GM21390 (cell line): ENCODE data around the gene LRRC39.

Source experiments
- ATAC-seq: cut with Tn5 transposase; IDR thresholded peaks from one replicate; pipeline ENCODE4 v1.9.1; 2021; ENCODE audit not compliant: unreplicated experiment

Gene LRRC39

DNA sequence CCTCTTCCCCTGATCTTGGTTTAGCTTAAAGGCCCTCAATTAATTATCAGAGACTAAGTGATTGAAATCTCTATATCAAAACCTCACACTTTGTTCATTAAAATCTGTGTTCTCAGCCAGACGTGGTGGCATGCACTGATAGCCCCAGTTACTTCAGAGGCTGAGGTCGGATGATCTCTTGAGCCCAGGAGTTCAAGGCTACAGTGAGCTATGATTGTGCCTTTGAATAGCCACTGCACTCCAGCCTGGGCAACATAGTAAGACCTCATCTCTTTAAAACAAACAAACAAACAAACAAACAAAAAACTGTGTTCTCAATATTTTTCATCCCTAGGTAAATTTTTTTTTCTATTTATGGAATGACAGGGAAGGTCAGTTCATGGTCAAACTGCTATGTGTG, 26.4 kb downstream of the LRRC39 start:
- ATAC-seq: no peak

- no peak for ATAC-seq
Observed at GRCh38 chr1:100147875-100148274, 30.2 kb downstream of the LRRC39 start.

DNA sequence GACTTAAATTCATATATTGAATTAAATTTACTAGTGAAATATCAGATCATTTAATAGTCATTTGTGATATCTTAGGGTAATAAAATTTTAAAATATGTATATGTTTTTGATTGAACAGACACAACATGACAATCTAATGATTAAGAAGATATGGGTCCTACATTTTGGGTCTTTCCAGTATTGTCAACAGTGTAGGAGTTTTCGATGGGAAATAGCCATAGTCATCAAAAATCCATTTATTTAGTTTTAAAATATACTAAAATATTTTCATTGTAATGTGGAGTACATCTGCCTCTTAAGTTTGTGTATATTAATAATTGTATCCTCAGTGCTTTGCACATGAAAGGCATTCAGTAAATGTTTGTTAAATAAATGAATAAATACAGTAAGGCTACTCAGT, 31.1 kb downstream of the LRRC39 start:
- no peak for ATAC-seq

DNA sequence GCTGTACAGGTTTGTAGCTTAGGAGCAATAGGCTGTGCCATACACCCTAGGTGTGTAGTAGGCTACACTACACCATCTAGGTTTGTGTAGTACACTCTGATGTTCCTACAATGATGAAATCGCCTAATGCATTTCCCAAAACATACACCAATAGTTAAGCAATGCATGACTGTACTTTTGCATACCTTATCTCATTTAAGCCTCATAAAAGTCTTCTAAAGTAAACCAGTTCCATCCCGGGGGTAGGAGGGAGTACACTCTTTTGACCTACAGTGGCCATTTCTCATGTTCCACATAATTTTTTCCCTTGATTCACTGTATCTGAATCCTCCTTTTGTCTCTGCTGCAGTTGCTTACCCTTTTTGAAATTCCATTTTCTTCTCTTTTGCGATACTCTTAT, 32.9 kb downstream of the LRRC39 start:
- no peak for ATAC-seq

DNA sequence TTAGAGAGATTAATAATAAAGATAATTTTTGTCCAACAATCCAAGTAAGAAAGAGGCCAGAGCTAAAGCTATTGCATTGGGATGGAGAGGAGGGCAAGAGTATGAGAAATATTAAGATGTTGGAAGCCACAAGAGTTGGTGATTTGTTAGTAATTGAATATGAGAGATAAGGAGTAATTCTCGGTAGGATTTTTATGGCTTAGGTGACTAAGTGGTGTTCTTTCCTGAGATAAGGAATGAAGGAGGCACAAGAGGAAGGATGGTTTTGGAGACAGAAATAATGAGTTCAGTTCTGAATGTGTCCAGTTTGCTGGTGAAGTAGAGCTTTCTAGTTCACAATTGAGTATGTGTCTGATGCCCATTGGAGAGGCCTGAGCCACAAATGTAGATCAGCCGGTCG, 35.7 kb downstream of the LRRC39 start:
- no peak for ATAC-seq

- no peak for ATAC-seq
Observed at GRCh38 chr1:100141192-100141591, 36.9 kb downstream of the LRRC39 start.

- ATAC-seq: no peak
Observed at GRCh38 chr1:100137602-100138001, 40.5 kb downstream of the LRRC39 start.

GRCh38 chr1:100134872-100135271, 43.2 kb downstream of the LRRC39 start:
- ATAC-seq: no peak

- ATAC-seq: peak; percentile 89
Observed at GRCh38 chr1:100132566-100133477, 45.2 kb downstream of the LRRC39 start, which contains the start of the genes SASS6 and TRMT13. Gene SASS6 (minus strand): TSS chr1:100132930. CDS start chr1:100132814, 116 bp downstream. Gene TRMT13 (plus strand): TSS chr1:100133163. CDS start chr1:100133169, 6 bp downstream.

GRCh38 chr1:100131623-100132022, 46.4 kb downstream of the LRRC39 start:
- no peak for ATAC-seq

DNA sequence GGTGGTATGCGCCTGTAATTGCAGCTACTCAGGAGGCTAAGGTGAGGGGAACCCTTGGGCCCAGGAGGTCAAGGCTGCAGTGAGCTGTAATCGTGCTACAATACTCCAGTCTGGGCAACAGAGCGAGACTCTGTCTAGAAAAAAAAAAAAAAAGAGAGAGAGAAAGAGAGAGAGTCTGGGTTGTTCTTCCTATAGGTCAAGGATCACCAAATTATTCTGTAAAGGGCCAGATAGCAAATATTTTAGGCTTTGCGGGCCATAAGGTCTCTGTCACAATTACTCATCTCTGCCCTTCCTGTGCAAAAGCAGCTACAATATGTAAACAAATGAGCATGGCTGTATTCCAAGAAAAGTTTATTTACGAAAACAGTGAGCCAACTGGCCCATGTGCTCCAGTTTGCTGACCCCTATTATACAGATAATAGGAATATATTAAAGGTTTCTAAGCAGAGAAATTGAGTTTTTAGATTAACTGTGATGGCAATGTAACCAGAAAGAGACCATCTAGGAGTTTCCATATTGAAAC, 47.4 kb downstream of the LRRC39 start:
- ATAC-seq: no peak

DNA sequence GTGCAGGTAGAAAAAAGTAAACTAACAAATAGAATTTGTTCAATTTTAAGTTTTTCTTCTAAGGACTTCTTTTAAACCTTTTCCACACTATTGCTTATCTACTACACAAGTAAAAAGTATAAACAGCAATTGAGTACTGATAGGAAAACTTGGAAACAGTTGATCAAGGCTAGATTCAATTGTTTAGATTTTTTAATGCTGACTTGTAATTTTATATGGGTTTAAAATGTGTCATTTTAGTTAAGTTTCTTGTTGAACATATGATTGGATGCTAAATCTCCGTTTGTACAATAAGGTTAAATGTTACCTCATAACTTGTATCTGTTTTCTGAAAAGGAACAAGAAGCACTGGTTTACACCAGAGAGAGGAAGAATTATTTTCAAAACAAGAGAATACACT, 50.8 kb downstream of the LRRC39 start:
- no peak for ATAC-seq

DNA sequence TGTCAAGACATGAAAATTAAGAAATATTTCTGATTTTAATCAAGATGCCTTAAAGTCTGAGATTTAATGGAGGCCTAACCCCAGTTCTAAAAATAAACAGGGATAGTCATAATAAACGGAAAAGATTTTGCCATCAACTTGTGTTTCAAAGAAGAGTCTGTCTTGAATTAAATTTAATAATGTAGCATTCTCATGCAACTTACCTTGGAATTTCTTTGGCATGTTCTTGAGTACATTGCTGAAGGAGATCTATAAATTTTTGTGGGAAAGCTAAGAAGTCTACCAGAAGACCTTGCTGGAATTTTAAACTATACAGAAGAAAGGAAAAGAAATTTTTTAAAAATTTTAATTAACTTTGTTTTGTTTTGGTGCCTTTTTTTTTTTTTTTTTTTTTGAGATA, 55.9 kb downstream of the LRRC39 start:
- no peak for ATAC-seq

GRCh38 chr1:100115524-100115923, 62.5 kb downstream of the LRRC39 start:
- ATAC-seq: no peak

- no peak for ATAC-seq
Observed at GRCh38 chr1:100109554-100110066, 68.4 kb downstream of the LRRC39 start.

GRCh38 chr1:100107696-100108095, 70.4 kb downstream of the LRRC39 start:
- ATAC-seq: no peak

DNA sequence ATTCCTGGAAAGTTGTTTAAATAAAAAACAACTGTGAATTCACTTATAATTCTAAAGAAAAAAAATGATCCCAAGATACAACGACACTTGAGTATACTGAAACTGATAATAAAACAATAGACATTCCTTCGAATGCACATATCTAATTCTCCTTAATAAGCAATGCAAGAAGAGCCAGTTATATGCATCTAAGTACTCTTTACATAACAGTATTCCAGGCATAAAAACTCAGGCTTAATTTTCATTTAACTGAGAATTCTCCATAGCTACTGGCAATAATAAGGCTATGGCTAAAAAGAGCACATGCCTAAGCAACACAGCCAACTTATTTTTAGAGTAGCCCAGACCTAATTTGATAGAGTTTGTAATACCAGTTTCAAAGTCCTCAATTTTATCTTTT, 76.5 kb downstream of the LRRC39 start:
- ATAC-seq: no peak

DNA sequence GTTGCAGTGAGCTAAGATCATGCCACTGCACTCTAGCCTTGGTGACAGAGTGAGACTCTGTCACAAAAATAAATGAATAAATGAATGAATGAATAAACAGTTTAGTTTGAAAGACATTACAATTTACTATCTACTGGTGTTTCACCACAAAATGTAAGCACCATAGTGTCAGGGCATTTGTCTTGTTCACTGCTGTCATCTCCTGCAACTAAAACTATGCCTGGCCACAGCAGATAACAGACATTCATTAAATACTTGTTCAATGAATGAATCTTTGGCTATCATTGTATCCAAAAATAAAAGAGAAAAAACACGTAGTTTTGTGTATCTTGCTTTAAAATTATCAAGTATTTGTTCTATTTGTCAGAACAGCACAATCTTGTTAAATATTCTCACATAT, 77.9 kb downstream of the LRRC39 start:
- ATAC-seq: no peak
